ENCODE data around the gene SPINK14.

The SPINK14 gene, protein sequence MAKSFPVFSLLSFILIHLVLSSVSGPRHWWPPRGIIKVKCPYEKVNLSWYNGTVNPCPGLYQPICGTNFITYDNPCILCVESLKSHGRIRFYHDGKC

GRCh38 chr5:148168246-148168645 is at the start of gene SPINK14:
TSS of gene SPINK14 (plus strand) at chr5:148168546. CDS start at chr5:148169733, 1,187 bp downstream.
- no peak for DNase-seq (ENCODE audit: low read depth)

- no peak for DNase-seq (ENCODE audit: low read depth)
Observed at GRCh38 chr5:148120317-148120716, 48.0 kb upstream of the SPINK14 start.

DNA sequence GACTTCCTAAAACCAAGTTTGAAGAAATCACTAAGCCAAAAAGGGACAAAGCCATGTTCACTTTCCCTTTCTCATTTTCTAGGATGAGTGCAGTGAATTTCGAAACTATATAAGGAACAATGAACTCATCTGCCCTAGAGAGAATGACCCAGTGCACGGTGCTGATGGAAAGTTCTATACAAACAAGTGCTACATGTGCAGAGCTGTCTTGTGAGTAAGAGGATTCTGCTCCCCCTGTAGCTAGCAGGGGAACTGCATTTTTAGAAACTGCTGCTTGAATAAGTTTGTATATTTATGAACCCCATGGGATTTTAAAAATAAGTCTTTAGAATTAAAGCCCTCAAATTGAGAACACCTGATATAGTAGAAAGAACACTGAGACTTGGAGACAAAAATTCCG is 42.7 kb upstream of the SPINK14 start:
- DNase-seq (ENCODE audit: low read depth): no peak

- DNase-seq (ENCODE audit: low read depth): no peak
Observed at GRCh38 chr5:148135091-148136048, 33.0 kb upstream of the SPINK14 start.

- no peak for DNase-seq (ENCODE audit: low read depth)
Observed at GRCh38 chr5:148140846-148141245, 27.5 kb upstream of the SPINK14 start.

DNA sequence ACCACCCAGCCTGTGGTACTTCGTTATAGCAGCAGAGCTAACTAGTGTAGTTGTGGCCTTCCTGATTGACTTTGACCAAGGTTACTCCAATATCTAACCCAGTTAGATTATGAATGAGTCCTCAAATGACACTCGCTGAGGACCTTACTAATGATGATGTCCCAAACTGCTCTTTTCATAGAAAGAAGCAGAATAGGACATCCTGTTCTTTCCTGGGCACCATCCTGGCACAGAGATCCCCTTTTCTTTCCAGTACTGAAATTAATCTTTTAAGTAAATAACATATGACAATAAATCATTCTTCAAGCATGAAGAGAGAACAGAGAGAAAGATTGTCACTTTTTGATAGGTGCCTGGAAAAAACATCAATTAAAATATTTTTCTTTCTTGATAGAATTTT is 26.7 kb upstream of the SPINK14 start:
- DNase-seq (ENCODE audit: low read depth): no peak

DNA sequence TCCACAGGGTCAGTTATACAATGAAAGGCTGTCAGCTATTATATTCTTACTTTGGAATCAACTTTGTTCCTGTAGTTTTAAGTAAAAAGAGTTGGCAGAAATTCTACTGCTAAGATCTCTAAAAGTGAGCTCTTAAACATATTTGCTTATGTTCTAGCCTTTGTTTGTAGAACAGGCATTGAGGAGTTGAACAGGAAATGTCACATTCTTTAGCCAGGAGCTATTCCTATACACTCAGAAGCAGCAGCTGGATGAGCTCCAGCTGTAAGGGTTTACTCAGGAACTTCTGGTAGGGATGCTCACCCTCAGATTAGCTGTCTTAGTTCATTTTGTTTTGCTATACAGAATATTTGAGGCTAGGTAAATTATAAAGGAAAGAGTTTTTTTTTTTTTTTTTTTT is 22.4 kb upstream of the SPINK14 start:
- no peak for DNase-seq (ENCODE audit: low read depth)

DNA sequence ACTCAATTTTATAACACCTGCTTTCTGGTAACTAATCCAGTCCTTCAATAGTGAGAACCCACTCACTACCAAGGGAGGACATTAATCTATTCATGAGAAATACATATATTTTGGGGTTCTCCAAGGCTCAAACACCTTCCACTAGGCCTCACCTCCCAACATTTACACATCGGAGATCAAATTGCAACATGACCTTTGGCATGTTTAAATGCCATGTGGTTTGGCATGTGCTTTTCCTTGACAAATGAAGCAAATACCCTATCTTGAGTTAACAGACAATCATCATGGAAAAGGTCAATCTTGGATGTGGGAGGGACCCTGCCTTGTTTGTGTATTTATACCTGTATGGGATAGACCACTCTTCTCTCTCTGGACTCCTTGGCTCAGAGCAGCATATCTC is 21.9 kb upstream of the SPINK14 start:
- no peak for DNase-seq (ENCODE audit: low read depth)

GRCh38 chr5:148147415-148147814 is 20.9 kb upstream of the SPINK14 start:
- no peak for DNase-seq (ENCODE audit: low read depth)

- DNase-seq (ENCODE audit: low read depth): no peak
Observed at GRCh38 chr5:148151872-148152271, 16.5 kb upstream of the SPINK14 start.

DNA sequence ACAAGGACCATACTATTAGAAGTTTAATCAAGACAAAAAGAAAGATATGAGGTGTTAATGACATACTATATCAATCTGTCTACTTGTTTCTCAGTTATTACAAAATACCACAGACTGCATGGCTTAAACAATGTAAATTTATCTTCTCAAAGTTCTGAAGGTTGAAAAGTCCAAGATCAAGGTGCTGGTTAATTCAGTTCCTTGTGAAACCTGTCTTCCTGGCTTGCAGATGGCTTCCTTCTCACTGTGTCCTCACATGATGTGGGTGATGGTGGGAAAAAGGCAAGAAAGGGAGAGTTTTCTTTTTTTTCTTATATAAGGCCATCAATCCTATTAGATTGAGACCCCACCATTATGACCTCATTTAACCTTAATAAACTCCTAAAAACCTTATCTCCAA is 15.6 kb upstream of the SPINK14 start:
- no peak for DNase-seq (ENCODE audit: low read depth)

- DNase-seq (ENCODE audit: low read depth): no peak
Observed at GRCh38 chr5:148156609-148157008, 11.7 kb upstream of the SPINK14 start.

GRCh38 chr5:148162038-148162437 is 6.3 kb upstream of the SPINK14 start:
- DNase-seq (ENCODE audit: low read depth): no peak

DNA sequence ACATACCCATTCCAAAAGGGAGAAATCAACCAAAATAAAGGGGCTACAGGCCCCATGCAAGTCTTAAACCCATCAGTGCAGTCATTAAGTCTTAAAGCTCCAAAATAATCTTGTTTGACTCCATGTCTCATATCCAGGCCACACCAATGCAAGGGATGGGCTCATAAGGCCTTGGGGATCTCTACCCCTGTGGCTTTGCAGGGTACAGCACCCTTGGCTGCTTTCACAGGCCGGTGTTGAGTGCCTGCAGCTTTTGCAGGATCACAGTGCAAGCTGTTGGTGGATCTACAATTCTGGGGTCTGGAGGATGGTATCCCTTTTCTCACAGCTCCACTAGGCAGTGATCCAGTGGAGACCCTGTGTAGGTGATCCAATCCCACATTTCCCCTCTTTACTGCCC is 5.0 kb upstream of the SPINK14 start:
- DNase-seq (ENCODE audit: low read depth): no peak

- no peak for DNase-seq (ENCODE audit: low read depth)
Observed at GRCh38 chr5:148166550-148167283, 1.6 kb upstream of the SPINK14 start.

DNA sequence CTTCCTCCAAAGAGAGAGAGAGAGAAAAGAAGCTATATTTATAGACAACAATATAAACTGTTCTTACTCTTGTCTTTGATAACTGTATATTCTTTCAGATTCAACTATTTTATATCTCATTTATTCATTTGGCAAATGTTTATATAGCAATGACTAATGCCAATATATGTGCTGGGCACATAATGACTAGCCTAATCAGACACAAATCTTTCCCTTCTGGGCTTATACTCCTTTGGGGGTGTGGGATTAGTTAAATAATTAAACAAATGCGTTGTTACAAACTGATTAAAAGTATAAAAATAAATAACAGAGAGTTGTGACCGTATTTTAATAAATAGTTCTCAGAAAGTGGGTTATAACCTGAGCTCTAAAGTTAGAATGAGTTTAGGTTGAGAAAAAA is 4.0 kb downstream of the SPINK14 start:
- no peak for DNase-seq (ENCODE audit: low read depth)

- no peak for DNase-seq (ENCODE audit: low read depth)
Observed at GRCh38 chr5:148176480-148176879, 8.1 kb downstream of the SPINK14 start.

- DNase-seq (ENCODE audit: low read depth): no peak
Observed at GRCh38 chr5:148177207-148177606, 8.9 kb downstream of the SPINK14 start.

- DNase-seq (ENCODE audit: low read depth): no peak
Observed at GRCh38 chr5:148179234-148179824, 11.0 kb downstream of the SPINK14 start.

GRCh38 chr5:148186248-148187003 is 18.1 kb downstream of the SPINK14 start:
- DNase-seq (ENCODE audit: low read depth): no peak

- DNase-seq (ENCODE audit: low read depth): no peak
Observed at GRCh38 chr5:148191010-148191409, 22.7 kb downstream of the SPINK14 start.

DNA sequence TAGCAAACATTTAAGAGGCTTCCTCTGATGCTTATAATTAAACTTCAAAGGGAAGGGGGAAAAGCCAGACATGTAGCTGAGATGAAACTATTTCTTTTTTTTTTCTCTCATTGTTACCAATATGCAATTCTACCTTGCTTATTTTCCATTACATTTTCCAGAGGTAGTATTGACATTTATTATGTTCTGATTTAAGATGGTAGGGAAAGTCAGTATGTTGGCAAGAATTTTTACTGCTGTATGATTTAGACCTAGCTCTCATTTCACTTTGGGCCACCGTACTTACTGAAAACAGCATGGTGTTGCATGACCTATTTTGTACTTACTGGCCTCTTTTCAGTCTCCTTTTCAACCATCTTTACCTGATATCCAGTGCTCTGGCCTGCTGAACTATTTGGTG is 24.9 kb downstream of the SPINK14 start:
- no peak for DNase-seq (ENCODE audit: low read depth)

Data from GM04503 (cell line).